IPS-18a (cell line): ENCODE data around the gene FXYD1.
"Not testable (repeated sequence)": the region's sequence is repeated elsewhere in the genome, so short reads cannot be mapped to it uniquely, and the experiment has no call there.

ENCODE experiments used
- H3K27ac ChIP-seq: one replicate; pipeline ENCODE4 v1.5.1; 2013; ENCODE audit warnings: low read length
- H3K27me3 ChIP-seq: one replicate; pipeline ENCODE4 v1.6.1; 2013; ENCODE audit warnings: mild to moderate bottlenecking, low read length; ENCODE audit not compliant: control insufficient read depth, insufficient read depth
- H3K36me3 ChIP-seq: one replicate; pipeline ENCODE4 v1.6.1; 2013; ENCODE audit warnings: low read depth, low read length; ENCODE audit not compliant: control insufficient read depth
- H3K4me1 ChIP-seq: one replicate; pipeline ENCODE4 v1.6.1; 2013; ENCODE audit warnings: low read depth, low read length; ENCODE audit not compliant: control insufficient read depth
- H3K4me3 ChIP-seq: one replicate; pipeline ENCODE4 v1.5.1; 2013; ENCODE audit warnings: low read length
- H3K9ac ChIP-seq: one replicate; pipeline ENCODE4 v1.6.1; 2013; ENCODE audit warnings: mild to moderate bottlenecking, low read length, moderate library complexity
- H3K9me3 ChIP-seq: one replicate; pipeline ENCODE4 v1.6.1; 2013; ENCODE audit warnings: low read depth, low read length; ENCODE audit not compliant: control insufficient read depth

FXYD1 gene

DNA sequence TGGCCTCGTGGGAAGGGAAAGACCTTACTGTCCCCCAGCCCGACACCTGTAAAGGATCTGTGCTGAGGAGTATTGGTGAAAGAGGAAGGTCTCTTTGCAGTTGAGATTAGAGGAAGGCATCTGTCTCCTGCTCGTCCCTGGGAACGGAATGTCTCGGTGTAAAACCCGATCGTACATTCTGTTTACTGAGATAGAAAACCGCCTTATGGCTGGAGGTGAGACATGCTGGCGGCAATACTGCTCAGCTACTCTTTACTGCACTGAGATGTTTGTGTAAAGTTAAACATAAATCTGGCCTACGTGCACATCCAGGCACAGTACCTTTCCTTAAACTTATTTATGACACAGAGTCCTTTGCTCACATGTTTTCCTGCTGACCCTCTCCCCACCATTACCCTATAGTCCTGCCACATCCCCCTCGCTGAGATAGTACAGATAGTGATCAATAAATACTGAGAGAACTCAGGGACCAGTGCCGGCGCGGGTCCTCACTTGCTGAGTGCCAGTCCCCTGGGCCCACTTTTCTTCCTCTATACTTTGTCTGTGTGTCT is 8.8 kb upstream of the FXYD1 start:
- not testable (repeated sequence) for H3K9ac ChIP-seq, H3K4me1 ChIP-seq, H3K4me3 ChIP-seq, H3K27ac ChIP-seq, H3K36me3 ChIP-seq, H3K9me3 ChIP-seq, H3K27me3 ChIP-seq

DNA sequence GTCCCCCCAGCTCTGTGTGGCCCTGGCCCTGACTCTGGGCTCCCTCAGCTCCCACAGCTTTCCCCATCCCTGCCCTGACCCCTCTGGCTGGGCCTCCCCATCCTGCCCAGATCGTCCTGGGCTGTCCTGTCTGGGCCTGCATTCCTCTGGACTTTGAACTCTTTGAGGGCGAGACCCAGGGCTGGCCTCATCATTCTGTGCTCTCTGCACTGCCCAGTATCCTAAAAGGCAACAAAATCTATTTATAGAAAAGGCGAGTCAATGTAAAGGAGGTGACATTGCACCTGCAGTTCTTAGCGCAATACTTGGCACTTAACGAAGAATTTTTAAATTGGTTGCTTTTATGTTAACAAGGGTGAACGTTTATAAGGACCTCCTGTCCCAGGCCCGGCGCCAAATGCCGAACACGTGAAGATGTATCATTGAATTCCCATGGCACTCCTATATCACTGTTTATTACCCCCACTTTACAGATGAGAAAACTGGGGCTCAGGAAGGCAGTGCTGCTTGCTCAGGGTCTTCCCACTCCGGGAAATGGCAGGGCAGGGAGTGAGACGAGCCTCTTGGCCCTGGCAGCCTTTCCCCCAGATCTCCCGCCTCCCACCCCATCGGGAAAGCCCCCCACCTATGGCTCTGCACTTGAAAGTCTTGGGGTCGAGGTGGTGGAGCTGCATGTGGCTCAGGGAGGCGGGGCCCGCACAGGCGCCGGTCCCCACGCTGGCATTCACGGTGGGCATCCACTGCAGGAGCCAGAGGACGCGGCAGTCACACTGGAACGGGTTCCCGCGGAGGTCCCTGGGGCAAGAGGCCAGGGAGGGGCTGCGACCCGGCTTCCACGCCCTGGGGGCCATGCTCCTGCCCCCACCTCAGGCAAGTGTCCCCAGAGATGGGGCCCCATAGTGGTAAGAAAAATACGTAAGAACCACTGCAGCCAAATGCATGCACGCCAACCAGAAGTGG is 7.6 kb upstream of the FXYD1 start:
- no peaks in the 10 kb centered on the region for H3K27me3 ChIP-seq
- no peak overlapping the region for H3K4me3 ChIP-seq
- no peak overlapping the region for H3K27ac ChIP-seq
- no peaks in the 10 kb centered on the region for H3K9me3 ChIP-seq
- no peaks in the 10 kb centered on the region for H3K36me3 ChIP-seq
- no peaks in the 10 kb centered on the region for H3K4me1 ChIP-seq
- no peak overlapping the region for H3K9ac ChIP-seq

DNA sequence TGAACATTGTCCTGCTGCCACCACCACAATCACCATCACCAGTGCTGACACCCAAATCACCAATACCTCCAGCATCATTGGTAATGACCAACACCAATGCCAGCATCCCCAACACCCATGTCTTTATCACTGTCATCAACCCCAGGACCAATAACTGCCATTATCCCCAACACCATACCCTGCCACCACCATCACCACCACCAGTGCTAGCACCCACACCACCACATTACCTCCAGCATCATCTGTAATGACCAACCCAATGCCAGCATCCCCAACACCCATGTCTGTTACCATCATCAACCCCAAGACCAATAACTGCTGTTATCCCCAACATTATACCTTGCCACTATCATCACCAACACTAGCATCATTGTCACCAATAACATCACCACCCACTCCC is 6.4 kb upstream of the FXYD1 start:
- H3K4me1 ChIP-seq = no peaks in the 10 kb centered on the region
- no peak overlapping the region for H3K9ac ChIP-seq
- no peak overlapping the region for H3K27ac ChIP-seq
- H3K4me3 ChIP-seq = no peak overlapping the region
- no peaks in the 10 kb centered on the region for H3K9me3 ChIP-seq
- H3K27me3 ChIP-seq = no peaks in the 10 kb centered on the region
- H3K36me3 ChIP-seq = no peaks in the 10 kb centered on the region

GRCh38 chr19:35133826-35134225 is 4.8 kb upstream of the FXYD1 start:
- Histone ChIP-seq H3K9ac (no peak overlapping the region), H3K9me3 (no peaks in the 10 kb centered on the region), H3K4me1 (no peaks in the 10 kb centered on the region), H3K27me3 (no peaks in the 10 kb centered on the region), H3K36me3 (no peaks in the 10 kb centered on the region), H3K4me3 (no peak overlapping the region), H3K27ac (no peak overlapping the region)

- Histone ChIP-seq H3K9ac (no peak within 1 kb of the TSS), H3K36me3 (no peaks in the 10 kb centered on the region), H3K9me3 (no peaks in the 10 kb centered on the region), H3K4me3 (no peak within 1 kb of the TSS), H3K27ac (no peak within 1 kb of the TSS), H3K4me1 (no peaks in the 10 kb centered on the region), H3K27me3 (no peaks in the 10 kb centered on the region)
Measured at GRCh38 chr19:35134601-35135242, 3.9 kb upstream of the FXYD1 start, which contains the start of gene LGI4. TSS of gene LGI4 (minus strand) at chr19:35135059. CDS start at chr19:35134680, 379 bp downstream.

- H3K27ac ChIP-seq = no peak overlapping the region
- H3K4me3 ChIP-seq = no peak overlapping the region
- no peaks in the 10 kb centered on the region for H3K9me3 ChIP-seq
- no peaks in the 10 kb centered on the region for H3K4me1 ChIP-seq
- no peaks in the 10 kb centered on the region for H3K36me3 ChIP-seq
- no peak overlapping the region for H3K9ac ChIP-seq
- H3K27me3 ChIP-seq = peaks cover 4% of the 10 kb centered on the region
Measured at GRCh38 chr19:35135389-35135909, 3.2 kb upstream of the FXYD1 start.

GRCh38 chr19:35136231-35136630 is 2.4 kb upstream of the FXYD1 start:
- Histone ChIP-seq H3K4me3 (no peak overlapping the region), H3K36me3 (no peaks in the 10 kb centered on the region), H3K4me1 (no peaks in the 10 kb centered on the region), H3K27me3 (peaks cover 8% of the 10 kb centered on the region), H3K9ac (no peak overlapping the region), H3K9me3 (no peaks in the 10 kb centered on the region), H3K27ac (no peak overlapping the region)

GRCh38 chr19:35136977-35137702 is 1.5 kb upstream of the FXYD1 start:
- Histone ChIP-seq H3K9ac (no peak overlapping the region), H3K4me1 (peaks cover 7% of the 10 kb centered on the region), H3K9me3 (no peaks in the 10 kb centered on the region), H3K27me3 (peaks cover 16% of the 10 kb centered on the region), H3K27ac (no peak overlapping the region), H3K4me3 (no peak overlapping the region), H3K36me3 (no peaks in the 10 kb centered on the region)

GRCh38 chr19:35140207-35140961 is 1.8 kb downstream of the FXYD1 start:
- no peak overlapping the region for H3K4me3 ChIP-seq
- H3K4me1 ChIP-seq = peaks cover 14% of the 10 kb centered on the region
- no peaks in the 10 kb centered on the region for H3K36me3 ChIP-seq
- H3K9ac ChIP-seq = no peak overlapping the region
- no peak overlapping the region for H3K27ac ChIP-seq
- H3K27me3 ChIP-seq = peaks cover 30% of the 10 kb centered on the region
- H3K9me3 ChIP-seq = no peaks in the 10 kb centered on the region

DNA sequence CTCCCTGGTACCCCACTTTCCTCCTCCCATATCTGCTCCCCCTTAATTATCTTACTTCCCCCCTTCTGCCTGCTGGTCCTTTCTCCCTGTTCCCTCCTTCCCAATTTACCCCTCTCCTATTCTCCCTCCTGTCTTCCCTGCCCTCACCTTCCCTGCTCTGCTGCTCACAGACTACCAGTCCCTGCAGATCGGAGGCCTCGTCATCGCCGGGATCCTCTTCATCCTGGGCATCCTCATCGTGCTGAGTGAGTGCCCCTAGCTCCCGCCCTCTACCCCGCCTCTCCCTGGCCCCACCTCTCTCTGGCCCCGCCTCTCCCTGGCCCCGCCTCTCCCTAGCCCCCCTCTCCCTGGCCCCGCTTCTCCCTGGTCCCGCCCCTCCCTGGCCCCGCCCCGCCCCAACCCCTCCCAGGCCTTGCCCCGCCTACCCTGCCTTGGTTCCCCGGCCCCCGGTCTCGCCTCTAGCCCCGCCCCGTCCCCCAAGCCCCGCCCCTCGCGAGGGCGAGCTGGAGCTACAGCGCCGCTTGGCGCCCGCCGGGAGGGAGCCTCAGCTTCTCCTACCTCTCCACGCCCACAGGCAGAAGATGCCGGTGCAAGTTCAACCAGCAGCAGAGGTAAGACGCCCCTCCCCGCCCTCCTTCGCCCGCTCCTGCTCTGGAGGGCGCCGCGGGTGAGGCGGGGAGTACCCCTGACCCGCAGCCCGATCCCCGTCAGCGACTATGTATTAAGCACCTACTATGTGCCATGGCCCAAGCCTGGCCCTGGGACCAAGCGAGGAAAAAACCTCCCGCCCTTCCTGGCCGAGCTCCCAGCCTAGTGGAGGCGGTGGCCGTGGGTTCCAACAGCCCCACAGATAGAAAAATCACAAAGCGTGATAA is 2.6 kb downstream of the FXYD1 start:
- Histone ChIP-seq H3K27ac (no peak overlapping the region), H3K9me3 (no peaks in the 10 kb centered on the region)

More for the DNA sequence above, 2.6 kb downstream of the FXYD1 start:
- Histone ChIP-seq H3K4me1 (peaks cover 14% of the 10 kb centered on the region), H3K9ac (no peak overlapping the region), H3K36me3 (no peaks in the 10 kb centered on the region), H3K27me3 (peaks cover 30% of the 10 kb centered on the region), H3K4me3 (peak overlapping the region; percentile 66)
